ENCODE data around the gene SAMD10.

SAMD10 gene

DNA sequence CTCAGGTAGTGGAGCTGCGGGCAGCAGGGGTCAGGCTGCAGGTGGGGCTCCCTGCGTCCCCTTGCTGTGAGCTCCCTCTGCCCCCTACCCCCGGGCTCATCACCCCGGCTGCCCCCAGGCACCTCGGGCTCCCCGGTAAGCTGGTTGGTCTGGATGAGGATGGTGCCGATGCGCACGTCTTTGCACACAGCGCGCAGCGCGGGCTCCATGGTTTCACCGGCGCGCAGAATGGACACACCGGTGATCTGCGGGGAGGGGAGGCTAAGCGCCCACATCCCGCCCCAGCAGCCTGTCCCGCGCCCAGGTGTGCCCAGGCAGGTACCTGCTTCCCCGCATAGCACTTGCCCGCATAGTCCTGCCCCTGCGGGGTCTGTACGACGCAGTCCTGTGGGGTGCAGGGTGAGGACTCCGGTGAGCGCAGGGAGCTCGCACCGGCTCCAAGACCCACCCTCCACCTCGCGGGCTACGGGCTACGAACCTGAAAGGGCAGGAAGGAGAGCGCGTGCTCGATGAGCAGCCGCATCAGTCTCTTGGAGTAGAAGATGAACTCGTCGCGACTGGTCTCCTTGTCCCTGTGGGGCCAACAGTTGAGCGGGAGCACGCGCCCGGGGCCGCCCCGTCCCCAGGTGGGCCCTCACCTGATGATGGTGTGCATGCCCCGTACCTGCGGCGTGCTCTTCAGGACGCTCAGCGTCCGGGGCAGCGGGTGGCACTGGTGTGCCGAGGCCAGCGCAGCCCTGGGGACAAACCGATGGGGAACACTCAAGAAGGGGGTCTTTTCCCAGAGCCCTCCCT is 38.8 kb downstream of the SAMD10 start:
- Histone ChIP-seq H3K36me3 (ENCODE audit: control insufficient read depth in 2 of 2, insufficient read depth in 2 of 2, low read length in 2 of 2) (peaks cover 44 to 53% of the 10 kb centered on the region in 2 donors), H3K9ac (ENCODE audit: low read depth in 1 of 2, low read length in 2 of 2) (no peak overlapping the region), H3K9me3 (ENCODE audit: control insufficient read depth in 2 of 2, low read length in 2 of 2) (no peaks in the 10 kb centered on the region), H3K27ac (ENCODE audit: low read depth in 2 of 2, low read length in 2 of 2) (peak overlapping the region in 1 of 2 donors; percentile 66), H3K27me3 (ENCODE audit: control insufficient read depth in 2 of 2, insufficient read depth in 2 of 2, low read length in 2 of 2) (no peaks in the 10 kb centered on the region), H3K4me1 (ENCODE audit: control insufficient read depth in 2 of 2, insufficient read depth in 2 of 2, low read length in 2 of 2) (peaks cover 0 to 2% of the 10 kb centered on the region in 2 donors), H3K4me3 (ENCODE audit: low read length in 2 of 2) (no peak overlapping the region)

DNA sequence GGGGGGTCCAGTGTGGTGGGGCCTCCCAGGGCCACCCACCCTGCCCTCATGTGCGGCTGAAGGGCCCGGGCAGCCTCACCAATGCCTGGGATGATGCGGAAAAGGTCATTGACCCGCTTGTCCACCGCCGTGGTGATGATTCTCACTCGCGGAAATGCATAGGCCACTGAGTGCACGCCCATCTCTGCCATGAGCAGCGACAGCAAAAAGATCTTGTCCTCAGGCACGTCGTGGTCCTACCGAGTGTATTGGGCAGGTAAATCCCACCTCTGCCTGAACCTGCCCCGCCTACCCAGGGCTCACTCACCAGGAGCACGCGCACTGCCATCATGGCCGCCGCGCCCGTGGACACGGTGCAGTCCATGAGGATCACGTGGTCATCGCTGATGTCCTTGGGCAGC is 39.4 kb downstream of the SAMD10 start:
- H3K9ac ChIP-seq (ENCODE audit: low read depth in 1 of 2, low read length in 2 of 2): no peak overlapping the region
- no peaks in the 10 kb centered on the region for H3K9me3 ChIP-seq (ENCODE audit: control insufficient read depth in 2 of 2, low read length in 2 of 2)
- no peak overlapping the region for H3K27ac ChIP-seq (ENCODE audit: low read depth in 2 of 2, low read length in 2 of 2)
- peaks cover 0 to 2% of the 10 kb centered on the region in 2 donors for H3K4me1 ChIP-seq (ENCODE audit: control insufficient read depth in 2 of 2, insufficient read depth in 2 of 2, low read length in 2 of 2)
- no peaks in the 10 kb centered on the region for H3K27me3 ChIP-seq (ENCODE audit: control insufficient read depth in 2 of 2, insufficient read depth in 2 of 2, low read length in 2 of 2)
- no peak overlapping the region for H3K4me3 ChIP-seq (ENCODE audit: low read length in 2 of 2)
- H3K36me3 ChIP-seq (ENCODE audit: control insufficient read depth in 2 of 2, insufficient read depth in 2 of 2, low read length in 2 of 2): peaks cover 40 to 51% of the 10 kb centered on the region in 2 donors

DNA sequence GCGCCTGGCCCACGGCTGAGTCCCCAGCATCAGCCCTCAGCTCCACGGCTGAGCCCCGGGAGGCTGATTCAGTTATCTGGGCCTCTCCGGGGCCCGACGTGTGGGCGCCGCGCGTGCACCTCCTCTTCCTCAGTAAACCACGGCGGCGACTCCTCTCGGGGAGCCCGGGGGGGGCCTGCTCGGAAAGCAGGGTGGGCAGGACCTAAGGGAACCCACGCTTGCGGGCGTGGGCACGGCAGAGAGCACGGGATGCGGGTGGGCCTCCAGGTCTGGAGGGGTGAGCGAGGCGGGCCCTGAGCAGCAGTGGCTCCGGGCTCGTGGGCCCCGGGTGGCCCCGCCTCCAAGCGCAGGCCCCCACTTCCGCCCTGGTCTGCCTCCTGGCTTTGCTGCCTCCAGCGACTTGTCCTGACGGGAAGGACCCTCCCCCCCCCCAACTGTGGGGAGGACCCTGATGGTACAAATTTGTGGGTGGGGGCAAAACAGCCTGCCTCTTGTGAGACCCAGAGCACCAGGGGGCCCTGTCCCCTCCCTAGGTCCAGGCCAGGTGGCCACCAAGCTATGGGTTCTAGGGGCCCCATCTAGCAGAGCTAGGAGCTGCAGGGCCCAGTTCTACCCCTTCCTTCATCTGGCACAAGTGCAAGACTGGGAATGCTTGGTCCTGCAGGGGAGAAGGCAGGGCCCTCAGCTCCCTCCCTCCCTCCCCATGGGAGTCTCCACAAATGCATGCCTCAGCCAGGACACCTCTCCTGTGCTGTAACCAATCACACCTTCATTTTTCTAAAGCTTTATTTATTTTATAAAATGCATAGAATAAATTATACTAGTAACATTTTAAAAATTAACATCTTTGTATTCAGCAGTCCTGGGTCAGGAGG is 40.1 kb downstream of the SAMD10 start:
- no peaks in the 10 kb centered on the region for H3K9me3 ChIP-seq (ENCODE audit: control insufficient read depth in 2 of 2, low read length in 2 of 2)
- H3K36me3 ChIP-seq (ENCODE audit: control insufficient read depth in 2 of 2, insufficient read depth in 2 of 2, low read length in 2 of 2): peaks cover 38 to 48% of the 10 kb centered on the region in 2 donors
- no peak overlapping the region for H3K4me3 ChIP-seq (ENCODE audit: low read length in 2 of 2)
- H3K27me3 ChIP-seq (ENCODE audit: control insufficient read depth in 2 of 2, insufficient read depth in 2 of 2, low read length in 2 of 2): no peaks in the 10 kb centered on the region
- no peak overlapping the region for H3K27ac ChIP-seq (ENCODE audit: low read depth in 2 of 2, low read length in 2 of 2)
- H3K9ac ChIP-seq (ENCODE audit: low read depth in 1 of 2, low read length in 2 of 2): no peak overlapping the region
- peaks cover 0 to 2% of the 10 kb centered on the region in 2 donors for H3K4me1 ChIP-seq (ENCODE audit: control insufficient read depth in 2 of 2, insufficient read depth in 2 of 2, low read length in 2 of 2)

DNA sequence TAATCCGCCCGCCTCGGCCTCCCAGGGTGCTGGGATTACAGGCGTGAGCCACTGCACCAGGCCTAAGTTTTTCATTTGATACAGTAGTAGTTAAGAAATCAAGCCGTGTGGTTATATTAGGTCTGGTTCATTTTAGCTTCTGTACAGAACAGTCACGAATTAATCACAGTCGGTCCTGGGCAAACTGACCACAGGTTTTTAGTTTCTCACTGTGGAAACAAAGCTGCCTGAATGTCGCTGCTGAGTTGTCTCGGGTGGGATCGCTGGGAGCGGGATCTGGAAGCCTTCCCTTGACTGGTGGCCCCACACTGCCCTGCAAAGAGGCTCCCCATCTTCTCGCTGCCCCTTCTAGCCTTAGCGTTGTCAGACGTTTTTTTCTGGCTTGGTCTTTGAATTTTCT is 41.8 kb downstream of the SAMD10 start:
- H3K27me3 ChIP-seq (ENCODE audit: control insufficient read depth in 2 of 2, insufficient read depth in 2 of 2, low read length in 2 of 2): no peaks in the 10 kb centered on the region
- H3K9ac ChIP-seq (ENCODE audit: low read depth in 1 of 2, low read length in 2 of 2): no peak overlapping the region
- H3K27ac ChIP-seq (ENCODE audit: low read depth in 2 of 2, low read length in 2 of 2): no peak overlapping the region
- peaks cover 31 to 44% of the 10 kb centered on the region in 2 donors for H3K36me3 ChIP-seq (ENCODE audit: control insufficient read depth in 2 of 2, insufficient read depth in 2 of 2, low read length in 2 of 2)
- H3K4me3 ChIP-seq (ENCODE audit: low read length in 2 of 2): no peak overlapping the region
- H3K9me3 ChIP-seq (ENCODE audit: control insufficient read depth in 2 of 2, low read length in 2 of 2): no peaks in the 10 kb centered on the region
- peaks cover 0 to 2% of the 10 kb centered on the region in 2 donors for H3K4me1 ChIP-seq (ENCODE audit: control insufficient read depth in 2 of 2, insufficient read depth in 2 of 2, low read length in 2 of 2)

DNA sequence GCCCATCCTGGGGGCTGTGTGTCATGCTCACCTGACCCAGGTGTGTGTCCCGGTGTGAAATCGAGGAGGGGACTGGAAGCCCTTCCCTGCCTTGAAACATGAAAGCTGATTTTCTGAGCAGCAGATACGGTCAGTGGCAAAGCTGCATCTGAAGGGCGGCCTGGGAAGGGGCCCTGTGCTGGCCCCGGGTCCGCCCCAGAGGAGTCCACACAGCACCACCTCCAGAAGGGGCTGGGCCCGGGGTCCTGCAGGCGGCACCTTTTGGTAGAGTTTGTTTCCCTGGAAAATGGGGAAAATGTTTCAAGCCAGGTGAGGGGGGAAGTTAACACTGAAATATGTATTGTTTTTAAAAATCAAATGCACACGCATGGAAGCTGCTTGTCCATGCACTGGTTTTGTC is 44.0 kb downstream of the SAMD10 start:
- Histone ChIP-seq H3K27ac (ENCODE audit: low read depth in 2 of 2, low read length in 2 of 2) (no peak overlapping the region), H3K27me3 (ENCODE audit: control insufficient read depth in 2 of 2, insufficient read depth in 2 of 2, low read length in 2 of 2) (no peaks in the 10 kb centered on the region), H3K36me3 (ENCODE audit: control insufficient read depth in 2 of 2, insufficient read depth in 2 of 2, low read length in 2 of 2) (peaks cover 47 to 54% of the 10 kb centered on the region in 2 donors), H3K9ac (ENCODE audit: low read depth in 1 of 2, low read length in 2 of 2) (no peak overlapping the region), H3K4me1 (ENCODE audit: control insufficient read depth in 2 of 2, insufficient read depth in 2 of 2, low read length in 2 of 2) (peaks cover 0 to 4% of the 10 kb centered on the region in 2 donors), H3K9me3 (ENCODE audit: control insufficient read depth in 2 of 2, low read length in 2 of 2) (no peaks in the 10 kb centered on the region), H3K4me3 (ENCODE audit: low read length in 2 of 2) (no peak overlapping the region)

DNA sequence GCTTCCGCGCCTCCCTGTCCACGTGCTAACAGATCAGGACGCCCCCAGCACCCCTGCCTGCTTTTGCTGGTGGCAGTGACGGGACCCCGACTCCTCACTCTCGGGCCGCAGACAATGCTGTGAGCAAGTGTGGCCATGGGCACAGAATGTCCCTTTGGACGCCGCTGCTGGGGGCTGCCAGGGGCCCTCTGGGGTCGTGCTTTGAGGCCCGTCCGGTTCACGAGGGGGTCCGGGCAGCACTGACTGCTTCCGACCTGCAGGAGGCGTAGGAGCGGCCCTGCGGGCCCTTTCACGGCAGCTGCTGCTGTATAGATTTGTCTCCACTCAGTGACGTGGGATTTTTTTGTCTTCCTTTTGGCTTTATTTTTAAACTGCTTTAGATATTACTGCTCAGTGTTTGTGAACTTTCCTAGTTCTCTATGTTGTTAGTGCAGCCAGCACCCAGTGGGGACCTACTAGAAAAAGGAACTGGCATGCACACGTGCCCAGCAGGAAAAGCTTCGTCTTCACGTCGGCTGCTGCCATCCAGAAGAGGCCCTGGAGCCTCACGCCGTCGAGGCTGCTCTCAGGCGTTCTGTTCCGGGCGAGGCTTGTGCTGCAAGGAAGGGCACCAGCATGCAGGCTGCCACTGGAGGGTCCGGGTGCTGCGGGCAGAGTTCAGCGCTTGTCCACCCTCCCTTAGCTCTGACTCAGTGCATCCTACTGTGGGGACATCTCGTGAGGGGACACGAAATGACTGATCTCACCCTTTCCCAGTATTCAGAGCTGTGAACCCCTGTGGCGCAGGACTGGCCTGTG is 45.0 kb downstream of the SAMD10 start:
- Histone ChIP-seq H3K9me3 (ENCODE audit: control insufficient read depth in 2 of 2, low read length in 2 of 2) (no peaks in the 10 kb centered on the region), H3K27me3 (ENCODE audit: control insufficient read depth in 2 of 2, insufficient read depth in 2 of 2, low read length in 2 of 2) (no peaks in the 10 kb centered on the region), H3K4me3 (ENCODE audit: low read length in 2 of 2) (no peak overlapping the region), H3K9ac (ENCODE audit: low read depth in 1 of 2, low read length in 2 of 2) (no peak overlapping the region), H3K36me3 (ENCODE audit: control insufficient read depth in 2 of 2, insufficient read depth in 2 of 2, low read length in 2 of 2) (peaks cover 50 to 56% of the 10 kb centered on the region in 2 donors), H3K27ac (ENCODE audit: low read depth in 2 of 2, low read length in 2 of 2) (no peak overlapping the region), H3K4me1 (ENCODE audit: control insufficient read depth in 2 of 2, insufficient read depth in 2 of 2, low read length in 2 of 2) (peaks cover 0 to 4% of the 10 kb centered on the region in 2 donors)

DNA sequence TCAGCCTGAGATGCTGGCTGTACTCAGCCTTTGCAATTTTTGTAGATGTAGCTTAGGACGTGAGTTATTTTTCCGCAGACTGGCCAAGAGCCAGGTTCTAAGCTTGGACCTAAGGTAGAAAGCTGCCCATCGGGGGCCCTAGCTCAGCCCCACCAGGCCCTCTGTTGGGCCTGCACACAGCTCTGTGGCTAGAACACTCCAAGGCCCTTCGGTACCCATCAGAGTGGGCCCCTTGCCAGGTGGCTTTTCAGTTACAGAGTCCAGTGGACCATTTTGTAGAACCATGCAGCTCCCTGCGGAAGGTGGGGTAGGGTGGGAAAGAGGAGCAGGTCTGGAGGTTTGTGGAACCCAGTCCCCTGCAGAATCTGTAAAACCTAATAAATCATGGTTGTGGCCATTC is 45.8 kb downstream of the SAMD10 start:
- Histone ChIP-seq H3K4me1 (ENCODE audit: control insufficient read depth in 2 of 2, insufficient read depth in 2 of 2, low read length in 2 of 2) (peaks cover 0 to 4% of the 10 kb centered on the region in 2 donors), H3K9ac (ENCODE audit: low read depth in 1 of 2, low read length in 2 of 2) (no peak overlapping the region), H3K4me3 (ENCODE audit: low read length in 2 of 2) (no peak overlapping the region), H3K27me3 (ENCODE audit: control insufficient read depth in 2 of 2, insufficient read depth in 2 of 2, low read length in 2 of 2) (no peaks in the 10 kb centered on the region), H3K36me3 (ENCODE audit: control insufficient read depth in 2 of 2, insufficient read depth in 2 of 2, low read length in 2 of 2) (peaks cover 57 to 63% of the 10 kb centered on the region in 2 donors), H3K9me3 (ENCODE audit: control insufficient read depth in 2 of 2, low read length in 2 of 2) (no peaks in the 10 kb centered on the region), H3K27ac (ENCODE audit: low read depth in 2 of 2, low read length in 2 of 2) (no peak overlapping the region)

DNA sequence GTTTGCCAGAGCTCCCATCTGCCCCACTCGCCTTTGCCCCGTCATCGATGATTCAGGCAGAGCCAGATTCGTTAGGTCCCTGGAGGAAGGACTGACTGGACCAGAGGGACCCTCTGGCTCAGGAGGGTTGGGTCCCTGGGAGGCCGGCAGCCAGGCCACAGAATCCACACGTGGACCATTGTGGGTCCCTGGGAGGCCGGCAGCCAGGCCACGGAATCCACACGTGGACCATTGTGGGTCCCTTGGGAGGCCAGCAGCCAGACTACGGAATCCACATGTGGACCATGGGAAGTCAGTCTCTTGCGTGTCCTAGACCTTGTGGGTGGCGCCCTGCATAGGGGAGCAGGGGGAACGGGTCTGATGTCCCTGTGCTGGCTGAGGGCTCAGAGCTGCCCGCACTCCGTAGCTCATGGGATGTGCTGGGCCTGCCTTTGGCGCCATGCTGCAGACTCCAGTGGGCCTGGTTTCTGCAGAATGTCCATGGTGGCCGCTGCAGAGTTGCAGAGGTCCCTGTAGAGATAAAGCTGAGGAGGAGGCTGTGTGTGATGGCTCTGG is 46.8 kb downstream of the SAMD10 start:
- H3K9me3 ChIP-seq (ENCODE audit: control insufficient read depth in 2 of 2, low read length in 2 of 2): no peaks in the 10 kb centered on the region
- H3K27me3 ChIP-seq (ENCODE audit: control insufficient read depth in 2 of 2, insufficient read depth in 2 of 2, low read length in 2 of 2): no peaks in the 10 kb centered on the region
- H3K4me3 ChIP-seq (ENCODE audit: low read length in 2 of 2): no peak overlapping the region
- peaks cover 0 to 4% of the 10 kb centered on the region in 2 donors for H3K4me1 ChIP-seq (ENCODE audit: control insufficient read depth in 2 of 2, insufficient read depth in 2 of 2, low read length in 2 of 2)
- peaks cover 65 to 70% of the 10 kb centered on the region in 2 donors for H3K36me3 ChIP-seq (ENCODE audit: control insufficient read depth in 2 of 2, insufficient read depth in 2 of 2, low read length in 2 of 2)
- H3K27ac ChIP-seq (ENCODE audit: low read depth in 2 of 2, low read length in 2 of 2): no peak overlapping the region
- no peak overlapping the region for H3K9ac ChIP-seq (ENCODE audit: low read depth in 1 of 2, low read length in 2 of 2)

DNA sequence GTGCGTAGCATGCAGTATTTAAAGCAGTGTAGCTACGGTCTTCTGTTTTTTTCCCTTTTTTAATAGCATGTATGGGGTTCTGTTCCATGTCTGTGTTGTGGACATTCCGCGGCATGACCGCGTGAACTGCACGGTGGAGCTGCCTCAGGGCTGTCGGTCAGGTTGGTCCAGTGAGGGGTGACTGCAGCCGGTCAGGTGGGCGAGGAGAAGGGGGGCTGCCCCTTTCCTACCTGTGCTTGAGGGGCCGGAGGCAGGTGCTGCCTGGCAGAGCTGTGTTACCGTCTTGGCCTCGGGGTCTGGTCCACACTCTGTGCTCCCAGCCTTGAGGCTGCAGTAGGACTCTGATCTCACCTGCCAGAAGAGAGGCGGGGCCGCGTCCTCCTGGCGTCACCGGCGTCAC is 47.7 kb downstream of the SAMD10 start:
- H3K27ac ChIP-seq (ENCODE audit: low read depth in 2 of 2, low read length in 2 of 2): no peak overlapping the region
- peaks cover 68 to 72% of the 10 kb centered on the region in 2 donors for H3K36me3 ChIP-seq (ENCODE audit: control insufficient read depth in 2 of 2, insufficient read depth in 2 of 2, low read length in 2 of 2)

More for the DNA sequence above, 47.7 kb downstream of the SAMD10 start:
- no peak overlapping the region for H3K4me3 ChIP-seq (ENCODE audit: low read length in 2 of 2)
- H3K27me3 ChIP-seq (ENCODE audit: control insufficient read depth in 2 of 2, insufficient read depth in 2 of 2, low read length in 2 of 2): no peaks in the 10 kb centered on the region
- peaks cover 0 to 4% of the 10 kb centered on the region in 2 donors for H3K4me1 ChIP-seq (ENCODE audit: control insufficient read depth in 2 of 2, insufficient read depth in 2 of 2, low read length in 2 of 2)
- no peak overlapping the region for H3K9ac ChIP-seq (ENCODE audit: low read depth in 1 of 2, low read length in 2 of 2)
- no peaks in the 10 kb centered on the region for H3K9me3 ChIP-seq (ENCODE audit: control insufficient read depth in 2 of 2, low read length in 2 of 2)

Data from mucosa of rectum (tissue), 2 donors.